K562 (cell line): ENCODE measurements around the gene ASCC2. TPM values are rescaled to one million over a fixed set of nuclear protein-coding genes. Genes with fewer than 3 reads are reported as not detected.
A peak's percentile ranks its signal among the peaks of the same experiment; 100 is the strongest.

Experiments
- ARNT ChIP-seq, 2 experiments: fragments of 450-650 bp; IDR thresholded peaks; 2 replicates each; pipeline ENCODE4 v1.6.1; 2016; ENCODE audit warnings: mild to moderate bottlenecking in 1 of 2
- BHLHE40 ChIP-seq: IDR thresholded peaks from 2 replicates; pipeline ENCODE4 v1.6.1; 2011; ENCODE audit warnings: low read length, improper control_type of control experiment
- COPS2 ChIP-seq: fragments of 450-650 bp; conservative IDR thresholded peaks from 2 replicates; pipeline ENCODE4 v1.6.1; 2016; ENCODE audit warnings: mild to moderate bottlenecking, moderate library complexity
- DDX20 ChIP-seq: fragments of 450-650 bp; IDR thresholded peaks from 2 replicates; pipeline ENCODE4 v1.6.1; 2016; ENCODE audit warnings: missing genetic modification characterization, low read depth, mild to moderate bottlenecking, missing compliant biosample characterization, moderate library complexity
- FOXJ2 ChIP-seq: fragments of 200-800 bp; sonication (Bioruptor generic); IDR thresholded peaks from 2 replicates; pipeline ENCODE4 v1.6.1; 2016; ENCODE audit warnings: missing genetic modification characterization, missing compliant biosample characterization
- GTF2F1 ChIP-seq: IDR thresholded peaks from 2 replicates; pipeline ENCODE4 v1.6.1; 2011; ENCODE audit warnings: low read depth, low read length, improper control_type of control experiment
- NFRKB ChIP-seq: fragments of 450-650 bp; IDR thresholded peaks from 2 replicates; pipeline ENCODE4 v1.6.1; 2016; ENCODE audit warnings: low read depth
- NFXL1 ChIP-seq: fragments of 450-650 bp; formaldehyde crosslinking; IDR thresholded peaks from 2 replicates; pipeline ENCODE4 v1.4.0; 2021; ENCODE audit warnings: mild to moderate bottlenecking
- POLR2AphosphoS2 ChIP-seq: IDR thresholded peaks from 2 replicates; pipeline ENCODE4 v1.6.1; 2012; ENCODE audit warnings: low read length, improper control_type of control experiment
- PPARD ChIP-seq: fragments of 250-450 bp; sonication (Bioruptor Pico); IDR thresholded peaks from 2 replicates; pipeline ENCODE4 v1.8.0; 2022; ENCODE audit warnings: inconsistent platforms, mild to moderate bottlenecking, moderate library complexity
- RBBP5 ChIP-seq: fragments of 200-600 bp; sonication (generic); IDR thresholded peaks from 2 replicates; pipeline ENCODE4 v1.6.1; 2012; ENCODE audit warnings: borderline replicate concordance, mild to moderate bottlenecking, low read length, control low read depth, inconsistent platforms; ENCODE audit not compliant: insufficient read depth, poor library complexity, severe bottlenecking
- SIN3B ChIP-seq: fragments of 450-650 bp; IDR thresholded peaks from 2 replicates; pipeline ENCODE4 v1.6.1; 2017; ENCODE audit warnings: low read depth, mild to moderate bottlenecking, moderate library complexity
- SMC3 ChIP-seq: conservative IDR thresholded peaks from 2 replicates; pipeline ENCODE4 v1.6.1; 2011; ENCODE audit warnings: low read depth, low read length, improper control_type of control experiment; ENCODE audit not compliant: insufficient read depth
- SP2 ChIP-seq: IDR thresholded peaks from 2 replicates; pipeline ENCODE4 v1.6.1; 2011; ENCODE audit warnings: mild to moderate bottlenecking, low read depth, low read length, moderate library complexity; ENCODE audit not compliant: poor library complexity, severe bottlenecking; ENCODE audit errors: extremely low read depth
- STAG1 ChIP-seq: sonication (generic); formaldehyde crosslinking; IDR thresholded peaks from 2 replicates; pipeline ENCODE4 v1.5.0; 2020; ENCODE audit warnings: missing genetic modification reagents, borderline replicate concordance
- SUPT5H ChIP-seq: fragments of 450-650 bp; IDR thresholded peaks from 2 replicates; pipeline ENCODE4 v1.6.1; 2016
- ZBTB11 ChIP-seq, 3 experiments: fragments of 200-800 bp in 1 of 3; fragments of 250-450 bp in 1 of 3; fragments of 450-650 bp in 1 of 3; sonication (Bioruptor Pico) in 1 of 3; sonication (Bioruptor generic) in 1 of 3; formaldehyde crosslinking in 1 of 3; IDR thresholded peaks; 2 replicates each; pipeline versions ENCODE4 v1.6.1 to v1.8.0; 2016 to 2022; ENCODE audit warnings: mild to moderate bottlenecking in 2 of 3, missing genetic modification characterization in 2 of 3, missing compliant biosample characterization in 1 of 3, moderate library complexity in 1 of 3
- ZNF282 ChIP-seq: sonication (generic); formaldehyde crosslinking; IDR thresholded peaks from 2 replicates; pipeline ENCODE4 v1.8.1; 2023; ENCODE audit warnings: missing genetic modification reagents
- polyA plus RNA-seq, 8 experiments: library from polyadenylated mRNA; depleted of rRNA in 4 of 8; stranded (reverse) in 5 of 8; unstranded in 3 of 8; fragments of >200 nt; fragmentation: Nextera tagmentation in 2 of 8; fragmentation: Illumina TruSeq in 1 of 8; extraction: Ambion mirVana in 2 of 8; extraction: Trizol in 1 of 8; gene quantifications; 2 replicates each; pipeline versions ENCODE4 v1.2.1 to v1.2.3, GENCODE V29; 2011 to 2014; ENCODE audit warnings: inconsistent platforms in 1 of 8, missing spikeins in 1 of 8
- total RNA-seq, 7 experiments: library from RNA; depleted of rRNA in 6 of 7; stranded (reverse); fragments of >200 nt in 6 of 7; fragmentation: Illumina TruSeq in 2 of 7; extraction: Trizol in 2 of 7; gene quantifications; 2 replicates each; pipeline versions ENCODE4 v1.2.1 to v1.2.3, GENCODE V29; 2011 to 2021; ENCODE audit warnings: low replicate concordance in 1 of 7
- TF ChIP-seq, protein P1 (sequence below), 2 experiments: IDR thresholded peaks; 2 replicates each; pipeline ENCODE4 v1.6.1; 2011; ENCODE audit warnings: borderline replicate concordance in 1 of 2, control low read depth in 1 of 2, low read depth in 1 of 2, low read length in 1 of 2, mild to moderate bottlenecking in 1 of 2, mixed read lengths in 1 of 2, moderate library complexity in 1 of 2; ENCODE audit not compliant: insufficient read depth in 1 of 2, insufficient read length in 1 of 2, poor library complexity in 1 of 2, severe bottlenecking in 1 of 2; ENCODE audit errors: extremely low read depth in 1 of 2
- TF ChIP-seq, protein P2 (sequence below), 2 experiments: fragments of 200-800 bp in 1 of 2; sonication (Bioruptor generic) in 1 of 2; sonication (generic) in 1 of 2; formaldehyde crosslinking in 1 of 2; IDR thresholded peaks in 1 of 2; conservative IDR thresholded peaks in 1 of 2; 2 replicates each; pipeline versions ENCODE4 v1.5.0 to v1.6.1; 2016 to 2020; ENCODE audit warnings: missing compliant biosample characterization in 1 of 2, missing genetic modification characterization in 1 of 2, missing genetic modification reagents in 1 of 2

ASCC2 gene
- total and polyA plus RNA-seq, 9 of the 15 experiments (the other 6 are each of a cell fraction or from before 2014, with no cell fraction given) = 4.0 to 46.7 (median 26.8) TPM

- peak in 1 of 3 experiments; percentile 69; a peak in 2 of 6 replicates for TF ChIP-seq ZBTB11 (CRISPR knock-in tag; IDR thresholded peaks at IDR 0.05)
- TF ChIP-seq GTF2F1 = no peak
- no peak for TF ChIP-seq BHLHE40
- TF ChIP-seq NFRKB = peak; percentile 89
- no peak for TF ChIP-seq PPARD
- no peak for TF ChIP-seq COPS2
- TF ChIP-seq STAG1 (CRISPR knock-in tag) = no peak
- 0 out of 2 replicates have a peak, but pooled peaks have one; percentile 24 for TF ChIP-seq DDX20
- TF ChIP-seq ARNT (IDR thresholded peaks at IDR 0.05) = peak in 1 of 2 experiments; percentile 53; a peak in 2 of 4 replicates
- peak; percentile 63 for TF ChIP-seq SIN3B
- no peak for TF ChIP-seq NFXL1 (CRISPR knock-in tag)
- TF ChIP-seq ZNF282 (CRISPR knock-in tag) = no peak
- TF ChIP-seq, protein P1, sequence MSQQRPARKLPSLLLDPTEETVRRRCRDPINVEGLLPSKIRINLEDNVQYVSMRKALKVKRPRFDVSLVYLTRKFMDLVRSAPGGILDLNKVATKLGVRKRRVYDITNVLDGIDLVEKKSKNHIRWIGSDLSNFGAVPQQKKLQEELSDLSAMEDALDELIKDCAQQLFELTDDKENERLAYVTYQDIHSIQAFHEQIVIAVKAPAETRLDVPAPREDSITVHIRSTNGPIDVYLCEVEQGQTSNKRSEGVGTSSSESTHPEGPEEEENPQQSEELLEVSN (IDR thresholded peaks at IDR 0.05; ENCODE audit: borderline replicate concordance in 1 of 2, extremely low read depth in 1 of 2, insufficient read depth in 1 of 2, insufficient read length in 1 of 2, low read depth in 1 of 2, low read length in 1 of 2, poor library complexity in 1 of 2, severe bottlenecking in 1 of 2) = peak in 1 of 2 experiments; percentile 5
- no peak for TF ChIP-seq SP2
- peak; percentile 79 for TF ChIP-seq RBBP5
- peak; percentile 58; the same call in 1 of the 2 replicates for TF ChIP-seq POLR2AphosphoS2
- TF ChIP-seq, protein P2, sequence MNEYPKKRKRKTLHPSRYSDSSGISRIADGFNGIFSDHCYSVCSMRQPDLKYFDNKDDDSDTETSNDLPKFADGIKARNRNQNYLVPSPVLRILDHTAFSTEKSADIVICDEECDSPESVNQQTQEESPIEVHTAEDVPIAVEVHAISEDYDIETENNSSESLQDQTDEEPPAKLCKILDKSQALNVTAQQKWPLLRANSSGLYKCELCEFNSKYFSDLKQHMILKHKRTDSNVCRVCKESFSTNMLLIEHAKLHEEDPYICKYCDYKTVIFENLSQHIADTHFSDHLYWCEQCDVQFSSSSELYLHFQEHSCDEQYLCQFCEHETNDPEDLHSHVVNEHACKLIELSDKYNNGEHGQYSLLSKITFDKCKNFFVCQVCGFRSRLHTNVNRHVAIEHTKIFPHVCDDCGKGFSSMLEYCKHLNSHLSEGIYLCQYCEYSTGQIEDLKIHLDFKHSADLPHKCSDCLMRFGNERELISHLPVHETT (CRISPR knock-in tag; conservative IDR thresholded peaks at IDR 0.05 in 1 of 2, IDR thresholded peaks at IDR 0.05 in 1 of 2) = 0 out of 4 replicates have a peak, but pooled peaks of 1 of the 2 experiments have one; percentile 45
- no peak for TF ChIP-seq SMC3
- TF ChIP-seq FOXJ2 = peak; percentile 62; the same call in 1 of the 2 replicates
- TF ChIP-seq SUPT5H = peak; percentile 88
These were observed 70.7 kb downstream of the ASCC2 start, which contains the start of gene UQCR10 (continued) for GRCh38 chr22:29767171-29768051.
